ENCODE results near the gene EPHA2.

GRCh38 chr1:16183179-16183578 is 27.3 kb upstream of the EPHA2 start:
- no peak for TF ChIP-seq CTCF (IDR thresholded peaks at IDR 0.05)
- no peak for TF ChIP-seq POLR2A (IDR thresholded peaks at IDR 0.05)

Measured in body of pancreas (tissue), 4 donors.